MM.1S (cell line): ENCODE results near the gene SULF2.

Source experiments
- DNase-seq: peaks from one replicate; pipeline ENCODE4 v3.0.0-alpha.2; 2015
- H2AFZ ChIP-seq: fragments of 300-600 bp; sonication (generic); 2 replicates; pipeline ENCODE4 v1.6.0; 2016; ENCODE audit warnings: antibody characterized with exemption, low read length
- H3F3A ChIP-seq: fragments of 300-600 bp; sonication (generic); 2 replicates; pipeline ENCODE4 v1.6.1; 2016; ENCODE audit warnings: mild to moderate bottlenecking, antibody characterized with exemption, low read length, moderate library complexity, mixed read lengths; ENCODE audit not compliant: insufficient read depth
- H3K27ac ChIP-seq: fragments of 300-600 bp; sonication (generic); 2 replicates; pipeline ENCODE4 v1.5.1; 2016; ENCODE audit warnings: mild to moderate bottlenecking, low read length
- H3K27me3 ChIP-seq: fragments of 300-600 bp; sonication (generic); replicated peaks from 2 replicates; pipeline ENCODE4 v1.6.0; 2016; ENCODE audit warnings: low read length; ENCODE audit not compliant: insufficient read depth
- H3K36me3 ChIP-seq: fragments of 300-600 bp; sonication (generic); replicated peaks from 2 replicates; pipeline ENCODE4 v1.6.1; 2016; ENCODE audit warnings: mild to moderate bottlenecking, low read length, mixed read lengths; ENCODE audit not compliant: insufficient read depth
- H3K4me1 ChIP-seq: fragments of 300-600 bp; sonication (generic); 2 replicates; pipeline ENCODE4 v1.6.1; 2016; ENCODE audit warnings: low read length, mixed read lengths
- H3K4me2 ChIP-seq: fragments of 300-600 bp; sonication (generic); 2 replicates; pipeline ENCODE4 v1.6.0; 2016; ENCODE audit warnings: low read depth, low read length
- H3K4me3 ChIP-seq: fragments of 300-600 bp; sonication (generic); 2 replicates; pipeline ENCODE4 v1.5.1; 2016; ENCODE audit warnings: low read length, mixed read lengths
- H3K79me2 ChIP-seq: fragments of 300-600 bp; sonication (generic); 2 replicates; pipeline ENCODE4 v1.6.1; 2016; ENCODE audit warnings: mixed run types, low read length, mixed read lengths
- H3K9ac ChIP-seq: fragments of 300-600 bp; sonication (generic); 2 replicates; pipeline ENCODE4 v1.6.1; 2016; ENCODE audit warnings: low read length, mixed read lengths
- H3K9me2 ChIP-seq: fragments of 300-600 bp; sonication (generic); replicated peaks from 2 replicates; pipeline ENCODE4 v1.6.1; 2016; ENCODE audit warnings: mild to moderate bottlenecking, low read length, mixed read lengths; ENCODE audit not compliant: insufficient read depth
- H3K9me3 ChIP-seq: fragments of 300-600 bp; sonication (generic); replicated peaks from 2 replicates; pipeline ENCODE4 v1.6.1; 2016; ENCODE audit warnings: mild to moderate bottlenecking, low read length, mixed read lengths; ENCODE audit not compliant: insufficient read depth
- H4K20me1 ChIP-seq: fragments of 300-600 bp; sonication (generic); 2 replicates; pipeline ENCODE4 v1.6.1; 2016; ENCODE audit warnings: mild to moderate bottlenecking, low read length, moderate library complexity, mixed read lengths; ENCODE audit not compliant: insufficient read depth
- CTCF ChIP-seq: fragments of 300-600 bp; sonication (generic); IDR thresholded peaks from 2 replicates; pipeline ENCODE4 v1.5.1; 2016; ENCODE audit warnings: antibody characterized with exemption, low read length, mixed read lengths
- EZH2 ChIP-seq: fragments of 300-600 bp; sonication (generic); optimal IDR thresholded peaks from 2 replicates; pipeline ENCODE3; 2017; ENCODE audit warnings: low read depth, mild to moderate bottlenecking, antibody characterized with exemption, low read length, mixed read lengths
- EZH2phosphoT487 ChIP-seq: fragments of 300-600 bp; sonication (generic); IDR thresholded peaks from 2 replicates; pipeline ENCODE4 v1.6.1; 2018; ENCODE audit warnings: antibody characterized with exemption, low read length

The SULF2 gene

GRCh38 chr20:47768016-47768824 lies 17.1 kb downstream of the SULF2 start:
- TF ChIP-seq EZH2phosphoT487: no peak
- Histone ChIP-seq H4K20me1 (no peaks in the 10 kb centered on the region), H2AFZ (no peak overlapping the region), H3K36me3 (peaks cover 13% of the 10 kb centered on the region), H3K9me3 (no peaks in the 10 kb centered on the region), H3K27ac (peak overlapping the region; percentile 40; the same call in 1 of the 2 replicates), H3F3A (peaks cover 31% of the 10 kb centered on the region), H3K27me3 (no peaks in the 10 kb centered on the region), H3K9me2 (no peaks in the 10 kb centered on the region), H3K4me3 (no peak overlapping the region), H3K4me2 (no peak overlapping the region), H3K79me2 (peaks cover 98% of the 10 kb centered on the region), H3K9ac (no peak overlapping the region), H3K4me1 (peaks cover 46% of the 10 kb centered on the region)
- no peak for DNase-seq

GRCh38 chr20:47765691-47766594 lies 19.3 kb downstream of the SULF2 start:
- no peaks in the 10 kb centered on the region for H3K9me2 ChIP-seq
- DNase-seq: no peak
- no peak overlapping the region for H3K9ac ChIP-seq
- H2AFZ ChIP-seq: no peak overlapping the region
- no peaks in the 10 kb centered on the region for H4K20me1 ChIP-seq
- H3K36me3 ChIP-seq: peaks cover 8% of the 10 kb centered on the region
- no peak overlapping the region for H3K4me3 ChIP-seq
- H3K79me2 ChIP-seq: peaks cover 86% of the 10 kb centered on the region
- peaks cover 66% of the 10 kb centered on the region for H3K4me1 ChIP-seq
- no peaks in the 10 kb centered on the region for H3K9me3 ChIP-seq
- TF ChIP-seq EZH2phosphoT487: no peak
- no peak for TF ChIP-seq CTCF
- TF ChIP-seq EZH2: no peak
- H3K4me2 ChIP-seq: no peak overlapping the region
- no peaks in the 10 kb centered on the region for H3K27me3 ChIP-seq
- peak overlapping the region; percentile 20; the same call in 1 of the 2 replicates for H3K27ac ChIP-seq
- peaks cover 54% of the 10 kb centered on the region for H3F3A ChIP-seq

GRCh38 chr20:47765271-47765670 lies 20.0 kb downstream of the SULF2 start:
- H3K4me3 ChIP-seq: no peak overlapping the region
- no peak overlapping the region for H2AFZ ChIP-seq
- H3K36me3 ChIP-seq: peaks cover 2% of the 10 kb centered on the region
- H3K9ac ChIP-seq: no peak overlapping the region
- H3K4me2 ChIP-seq: no peak overlapping the region
- H3K9me3 ChIP-seq: no peaks in the 10 kb centered on the region
- DNase-seq: no peak
- peaks cover 73% of the 10 kb centered on the region for H3K4me1 ChIP-seq
- peaks cover 86% of the 10 kb centered on the region for H3K79me2 ChIP-seq
- H4K20me1 ChIP-seq: no peaks in the 10 kb centered on the region
- peaks cover 61% of the 10 kb centered on the region for H3F3A ChIP-seq
- no peaks in the 10 kb centered on the region for H3K27me3 ChIP-seq
- TF ChIP-seq EZH2 (no peak), EZH2phosphoT487 (no peak), CTCF (no peak)
- H3K9me2 ChIP-seq: no peaks in the 10 kb centered on the region
- peak overlapping the region; percentile 20; the same call in 1 of the 2 replicates for H3K27ac ChIP-seq
